Esophagus muscularis mucosa (tissue), 4 donors: ENCODE results near the gene SFRP2. TPM values are rescaled to one million over a fixed set of nuclear protein-coding genes. Genes with fewer than 3 reads are reported as not detected.

ENCODE experiments used
- DNase-seq: peaks from one replicate; pipeline ENCODE4 v3.0.0-alpha.2; 2017; ENCODE audit errors: extremely low spot score
- H3K27ac ChIP-seq, 4 donors: fragments of 200-600 bp; sonication (generic); replicated peaks in 1 of 4; 1 replicate in 3 of 4; 2 replicates in 1 of 4; pipeline ENCODE4 v1.5.1; 2016 to 2019; ENCODE audit warnings: mild to moderate bottlenecking in 1 of 4
- H3K27me3 ChIP-seq, 4 donors: fragments of 200-600 bp; sonication (generic); one replicate each; pipeline versions ENCODE4 v1.5.1 to v1.6.0; 2016 to 2019
- H3K36me3 ChIP-seq, 4 donors: fragments of 200-600 bp; sonication (generic); one replicate each; pipeline ENCODE4 v1.5.1; 2016 to 2019
- H3K4me1 ChIP-seq, 4 donors: fragments of 200-600 bp; sonication (generic); one replicate each; pipeline ENCODE4 v1.5.1; 2016 to 2019
- H3K4me3 ChIP-seq, 4 donors: fragments of 200-600 bp; sonication (generic); 1 replicate in 2 of 4; 2 replicates in 2 of 4; pipeline ENCODE4 v1.5.1; 2016 to 2019; ENCODE audit warnings: mild to moderate bottlenecking in 4 of 4, moderate library complexity in 1 of 4
- H3K9me3 ChIP-seq, 4 donors: fragments of 200-600 bp; sonication (generic); 1 replicate in 3 of 4; 2 replicates in 1 of 4; pipeline ENCODE4 v1.5.1; 2016 to 2019
- CTCF ChIP-seq, 3 experiments: fragments of 200-600 bp in 2 of 3; fragments of 450-650 bp in 1 of 3; sonication (generic) in 2 of 3; IDR thresholded peaks; one replicate each; pipeline ENCODE4 v1.5.1; 2017 to 2019; ENCODE audit warnings: antibody characterized with exemption in 3 of 3, mild to moderate bottlenecking in 2 of 3, moderate library complexity in 1 of 3
- EP300 ChIP-seq: sonication (generic); formaldehyde crosslinking; IDR thresholded peaks from one replicate; pipeline ENCODE4 v1.6.1; 2017; ENCODE audit warnings: antibody characterized with exemption
- POLR2A ChIP-seq: fragments of 450-650 bp; IDR thresholded peaks from one replicate; pipeline ENCODE4 v1.6.1; 2017; ENCODE audit warnings: antibody characterized with exemption, moderate library complexity, mild to moderate bottlenecking, low read depth
- POLR2AphosphoS5 ChIP-seq, 2 donors: sonication (generic); formaldehyde crosslinking; IDR thresholded peaks; one replicate each; pipeline ENCODE4 v1.6.1; 2017; ENCODE audit warnings: antibody characterized with exemption in 2 of 2
- WGBS: methylation state at CpG from one replicate; pipeline ENCODE4 v1.1.5; 2018; 5-methylcytosine and 5-hydroxymethylcytosine counted together
- intact Hi-C: fragments of 100-400 bp; cut with DNase I; formaldehyde crosslinking; loops from one replicate; pipeline ENCODE4 v1.15.1; 2023
- total RNA-seq, 4 donors: library from RNA; depleted of rRNA; stranded (reverse); fragments of >200 nt; gene quantifications; one replicate each; pipeline versions ENCODE4 v1.1.0 to v1.2.1, GENCODE V29; 2016

Gene SFRP2
- total RNA-seq, 4 donors from 2014 or later = 22.7 to 38.2 (median 23.6) TPM

GRCh38 chr4:153832054-153832453 lies 43.2 kb upstream of the SFRP2 start:
- intact Hi-C loops = no loop called here
- Histone ChIP-seq H3K27me3 (no peaks in the 10 kb centered on the region), H3K4me3 (no peak overlapping the region), H3K9me3 (no peaks in the 10 kb centered on the region), H3K36me3 (no peaks in the 10 kb centered on the region), H3K4me1 (no peaks in the 10 kb centered on the region), H3K27ac (no peak overlapping the region)
- DNase-seq = no peak
- 88% methylated on average over 4 of the region's 4 CpGs for WGBS
- TF ChIP-seq POLR2A (no peak), CTCF (IDR thresholded peaks at IDR 0.05) (no peak), EP300 (no peak), POLR2AphosphoS5 (IDR thresholded peaks at IDR 0.05) (no peak)

DNA sequence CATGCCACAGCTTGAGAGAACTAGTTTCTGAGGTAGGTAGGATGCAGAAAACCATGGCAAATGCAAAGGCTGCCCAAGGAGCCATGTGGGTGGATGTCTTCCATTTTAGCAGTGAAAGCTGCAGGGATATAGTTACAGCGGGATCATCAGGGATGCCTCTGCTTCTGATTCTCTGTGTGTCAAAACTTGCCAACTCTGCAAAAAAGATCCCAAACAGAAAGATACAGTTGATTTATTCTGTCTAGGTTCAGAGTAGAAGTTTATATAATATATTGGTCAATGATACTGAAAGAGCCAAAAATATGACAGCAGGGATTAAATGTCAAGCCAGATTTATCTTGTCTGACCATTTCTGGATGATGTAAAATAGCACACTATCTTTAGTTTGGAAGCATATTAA lies 42.4 kb upstream of the SFRP2 start:
- H3K9me3 ChIP-seq = no peaks in the 10 kb centered on the region
- H3K27me3 ChIP-seq = no peaks in the 10 kb centered on the region
- TF ChIP-seq EP300 (no peak), CTCF (IDR thresholded peaks at IDR 0.05) (no peak), POLR2A (no peak), POLR2AphosphoS5 (IDR thresholded peaks at IDR 0.05) (no peak)
- no peak overlapping the region for H3K27ac ChIP-seq
- 47% methylated on average over 1 of the region's 1 CpG for WGBS
- H3K4me3 ChIP-seq = no peak overlapping the region
- no peak for DNase-seq
- H3K4me1 ChIP-seq = no peaks in the 10 kb centered on the region
- no peaks in the 10 kb centered on the region for H3K36me3 ChIP-seq
- intact Hi-C loops = no loop called here

DNA sequence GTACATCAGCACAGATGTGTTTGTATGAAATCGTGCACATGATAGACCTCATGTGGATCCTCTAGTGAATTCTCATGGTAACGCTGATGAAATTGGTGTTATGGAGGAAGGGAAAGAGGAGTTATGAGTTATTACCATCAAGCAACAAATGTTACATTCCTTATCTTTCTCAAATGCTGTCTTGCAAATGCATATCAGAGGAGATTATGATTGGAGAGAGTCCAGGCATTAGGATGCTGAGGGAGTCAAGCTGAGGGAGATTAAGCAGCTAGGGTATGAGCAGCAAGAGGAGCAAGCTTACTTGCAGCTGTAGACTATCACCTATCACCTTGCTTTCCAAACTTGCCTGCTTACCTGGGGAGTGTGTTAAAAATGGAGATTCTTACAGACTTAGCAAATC lies 36.8 kb upstream of the SFRP2 start:
- Histone ChIP-seq H3K4me1 (no peaks in the 10 kb centered on the region), H3K9me3 (no peaks in the 10 kb centered on the region), H3K36me3 (no peaks in the 10 kb centered on the region), H3K27me3 (no peaks in the 10 kb centered on the region), H3K4me3 (no peak overlapping the region), H3K27ac (no peak overlapping the region)
- DNase-seq = no peak
- intact Hi-C loops = no loop called here
- WGBS = 52% methylated on average over 2 of the region's 2 CpGs
- TF ChIP-seq EP300 (no peak), POLR2AphosphoS5 (IDR thresholded peaks at IDR 0.05) (no peak), POLR2A (no peak), CTCF (IDR thresholded peaks at IDR 0.05) (no peak)

DNA sequence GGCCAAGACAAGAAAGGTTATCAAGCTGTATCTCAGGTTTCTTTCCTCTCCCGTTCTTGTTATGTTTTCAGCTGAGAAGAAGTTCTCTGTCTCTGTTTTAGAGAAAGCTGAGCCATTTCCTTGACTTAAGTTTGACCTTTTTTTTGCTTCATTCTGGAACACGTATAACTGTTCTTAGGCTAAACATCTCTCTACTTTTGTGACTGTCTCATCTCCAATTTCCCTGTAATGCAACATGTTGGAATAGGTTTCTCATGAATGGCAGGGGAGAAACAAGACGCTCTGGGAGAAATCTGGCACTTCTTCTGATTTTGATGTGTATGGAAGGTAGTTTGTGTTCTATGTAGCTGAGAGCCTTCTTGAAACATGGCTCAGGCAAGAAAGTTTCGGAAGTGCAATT lies 36.2 kb upstream of the SFRP2 start:
- Histone ChIP-seq H3K4me3 (no peak overlapping the region), H3K27me3 (no peaks in the 10 kb centered on the region), H3K36me3 (no peaks in the 10 kb centered on the region), H3K27ac (no peak overlapping the region), H3K9me3 (no peaks in the 10 kb centered on the region), H3K4me1 (no peaks in the 10 kb centered on the region)
- intact Hi-C loops = no loop called here
- TF ChIP-seq POLR2A (no peak), CTCF (IDR thresholded peaks at IDR 0.05) (no peak), EP300 (no peak), POLR2AphosphoS5 (IDR thresholded peaks at IDR 0.05) (no peak)
- WGBS = 72% methylated on average over 4 of the region's 4 CpGs
- no peak for DNase-seq

DNA sequence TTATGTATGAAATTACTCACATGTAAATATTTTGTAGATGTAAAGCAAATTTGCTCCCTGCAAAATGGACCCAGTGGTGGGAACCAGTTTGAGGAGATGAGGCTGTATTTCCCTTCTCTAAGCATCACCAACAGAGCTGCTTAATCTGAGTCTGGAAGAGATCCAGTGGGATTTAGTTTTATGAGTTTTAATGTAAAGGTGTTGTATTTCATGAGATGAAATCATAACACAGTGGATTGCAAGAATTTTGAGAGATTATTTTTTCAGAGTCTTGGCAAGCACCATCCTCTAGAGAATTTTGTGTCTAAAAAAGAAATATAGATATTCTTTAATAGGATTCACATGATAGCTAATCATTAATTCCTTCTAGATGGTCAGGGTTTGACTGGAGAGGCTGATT lies 35.6 kb upstream of the SFRP2 start:
- no peaks in the 10 kb centered on the region for H3K4me1 ChIP-seq
- no peaks in the 10 kb centered on the region for H3K36me3 ChIP-seq
- DNase-seq = no peak
- H3K4me3 ChIP-seq = no peak overlapping the region
- H3K9me3 ChIP-seq = peaks cover 0 to 6% (median 4%) of the 10 kb centered on the region in 4 donors
- H3K27me3 ChIP-seq = no peaks in the 10 kb centered on the region
- no peak overlapping the region for H3K27ac ChIP-seq
- no peak for TF ChIP-seq POLR2A
- no peak for TF ChIP-seq EP300
- no peak for TF ChIP-seq POLR2AphosphoS5 (IDR thresholded peaks at IDR 0.05)
- no peak for TF ChIP-seq CTCF (IDR thresholded peaks at IDR 0.05)
- intact Hi-C loops = no loop called here
